Adipose tissue (tissue), 3 donors: Measurements from ENCODE around the gene B3GAT3. TPM values are rescaled to one million over a fixed set of nuclear protein-coding genes. Genes with fewer than 3 reads are reported as not detected.
"Not testable (repeated sequence)": the region's sequence is repeated elsewhere in the genome, so short reads cannot be mapped to it uniquely, and the experiment has no call there.

Source experiments
- H3K27ac ChIP-seq: one replicate; pipeline ENCODE4 v1.5.1; 2013; ENCODE audit warnings: low read depth, low read length
- WGBS, 3 donors: extraction: QIAGEN DNeasy Blood & Tissue Kit; methylation state at CpG; one replicate each; pipeline ENCODE4 v1.1.7; 2013; 5-methylcytosine and 5-hydroxymethylcytosine counted together
- polyA plus RNA-seq, 3 donors: library from polyadenylated mRNA; stranded (reverse); fragments of 200-250 nt; gene quantifications; one replicate each; pipeline ENCODE4 v1.2.3, GENCODE V29; 2013
- donor health status: healthy with polysubstance abuse.
- donor health status: Bipolar disorder and iron deficiency.
- donor health status: healthy.

Gene B3GAT3
- polyA plus RNA-seq, 3 donors, result 25.0 to 42.7 (median 39.8) TPM

- no peak overlapping the region for H3K27ac ChIP-seq
- WGBS, 3 donors, result 52 to 67% (median 61%) methylated on average over 32 of the region's 32 CpGs
Measured at GRCh38 chr11:62646825-62647608, 25.2 kb upstream of the B3GAT3 start.

GRCh38 chr11:62645946-62646824 lies 24.4 kb upstream of the B3GAT3 start, which contains the start of gene GANAB:
Gene GANAB, minus strand, starts transcription at chr11:62646613. Its CDS starts 14 bp downstream, at chr11:62646599.
- 0% methylated on average over 62 to 73 of the region's 73 CpGs for WGBS, 3 donors
- H3K27ac ChIP-seq, result peak within 1 kb of the TSS; percentile 86

GRCh38 chr11:62645671-62645945 lies 23.8 kb upstream of the B3GAT3 start:
- WGBS, 3 donors, result 11 to 13% (median 13%) methylated on average over 11 of the region's 11 CpGs
- H3K27ac ChIP-seq, result no peak overlapping the region

- 76 to 86% (median 81%) methylated on average over 8 of the region's 8 CpGs for WGBS, 3 donors
- no peak overlapping the region for H3K27ac ChIP-seq
Measured at GRCh38 chr11:62644220-62644619, 22.4 kb upstream of the B3GAT3 start.

GRCh38 chr11:62632492-62632891 lies 10.7 kb upstream of the B3GAT3 start:
- no peak overlapping the region for H3K27ac ChIP-seq
- WGBS, 3 donors, result 62 to 92% (median 85%) methylated on average over 6 of the region's 6 CpGs

GRCh38 chr11:62627713-62628112 lies 5.9 kb upstream of the B3GAT3 start:
- 80 to 88% (median 82%) methylated on average over 3 of the region's 3 CpGs for WGBS, 3 donors
- no peak overlapping the region for H3K27ac ChIP-seq

- H3K27ac ChIP-seq, result peak overlapping the region; percentile 71
- 81 to 87% (median 81%) methylated on average over 7 of the region's 7 CpGs for WGBS, 3 donors
Measured at GRCh38 chr11:62622476-62623089, 797 bp upstream of the B3GAT3 start.

GRCh38 chr11:62621027-62621566 lies 689 bp downstream of the B3GAT3 start:
- H3K27ac ChIP-seq, result no peak overlapping the region
- 23 to 34% (median 31%) methylated on average over 8 of the region's 8 CpGs for WGBS, 3 donors

- not testable (repeated sequence) for H3K27ac ChIP-seq
- 92 to 97% (median 93%) methylated on average over 14 of the region's 14 CpGs for WGBS, 3 donors
Measured at GRCh38 chr11:62616957-62617356, 4.8 kb downstream of the B3GAT3 start.

- no peak overlapping the region for H3K27ac ChIP-seq
- WGBS, 3 donors, result 87 to 92% (median 91%) methylated on average over 7 of the region's 7 CpGs
Measured at GRCh38 chr11:62615521-62615920, 6.3 kb downstream of the B3GAT3 start.

- 71 to 75% (median 75%) methylated on average over 8 of the region's 8 CpGs for WGBS, 3 donors
Measured at GRCh38 chr11:62614275-62614674, 7.5 kb downstream of the B3GAT3 start.

GRCh38 chr11:62613291-62613778 lies 8.5 kb downstream of the B3GAT3 start:
- WGBS, 3 donors, result 54 to 65% (median 54%) methylated on average over 15 of the region's 15 CpGs
- peak overlapping the region; percentile 45 for H3K27ac ChIP-seq

More at GRCh38 chr11:62614275-62614674, 7.5 kb downstream of the B3GAT3 start:
- no peak overlapping the region for H3K27ac ChIP-seq

- peak within 1 kb of the TSS; percentile 93 for H3K27ac ChIP-seq
- WGBS, 3 donors, result 2 to 6% (median 3%) methylated on average over 34 to 86 of the region's 91 CpGs
Measured at GRCh38 chr11:62612366-62613290, 9.2 kb downstream of the B3GAT3 start, which contains the start of the genes EML3 and ROM1. Gene EML3, minus strand, starts transcription at chr11:62612775. Its CDS starts 318 bp downstream, at chr11:62612457. Gene ROM1, plus strand, starts transcription at chr11:62613257. Its CDS starts 25 bp downstream, at chr11:62613282.

- H3K27ac ChIP-seq, result peak overlapping the region; percentile 93
- WGBS, 3 donors, result 0 to 2% (median 1%) methylated on average over 34 of the region's 34 CpGs
Measured at GRCh38 chr11:62611705-62612365, 10.0 kb downstream of the B3GAT3 start.

GRCh38 chr11:62610814-62611704 lies 10.7 kb downstream of the B3GAT3 start:
- H3K27ac ChIP-seq, result no peak overlapping the region
- WGBS, 3 donors, result 57 to 72% (median 60%) methylated on average over 25 to 28 of the region's 28 CpGs

- WGBS, 3 donors, result 77 to 90% (median 79%) methylated on average over 6 of the region's 6 CpGs
- no peak overlapping the region for H3K27ac ChIP-seq
Measured at GRCh38 chr11:62610403-62610802, 11.4 kb downstream of the B3GAT3 start.
